HepG2 (cell line): ENCODE results near the gene TTLL7. TPM values are rescaled to one million over a fixed set of nuclear protein-coding genes. Genes with fewer than 3 reads are reported as not detected.

ENCODE experiments used
- ATAC-seq: fragments of 200-7000 bp; cut with Tn5 transposase; 3 replicates; pipeline ENCODE4 v1.9.1; 2020; ENCODE audit warnings: mild to moderate bottlenecking, moderate library complexity
- BruUV-seq: library from RNA; stranded (reverse); fragments of 400-500 nt; replicated peaks from 2 replicates; lab custom pipeline; 2021; lab: Mats Ljungman, UMichigan
- CTCF ChIA-PET: fragments of 300-600 bp; formaldehyde crosslinking; extraction: SDS; loops from one replicate; lab custom pipeline; 2021; ENCODE audit warnings: low total read pairs, inconsistent platforms, low intra/inter-chr PET ratio; lab: Yijun Ruan, JAX
- POLR2A ChIA-PET: fragments of 350-600 bp; sonication (Branson Sonifier 250); formaldehyde crosslinking; loops from one replicate; lab custom pipeline; 2020; ENCODE audit warnings: antibody characterized with exemption, inconsistent platforms; lab: Yijun Ruan, JAX
- DNase-seq: peaks from one replicate; pipeline ENCODE4 v3.0.0-alpha.2; 2015; ENCODE audit warnings: low spot score
- FAIRE-seq: peaks from 3 replicates; lab custom pipeline; 2011; peaks lifted over from hg19 to GRCh38; lab: Jason Lieb, UNC
- H2AFZ ChIP-seq: one replicate; pipeline ENCODE4 v1.6.1; 2011; ENCODE audit warnings: low read length, inconsistent platforms
- H3K27ac ChIP-seq: fragments of 300-600 bp; 3 replicates; pipeline ENCODE4 v1.8.0; 2011; ENCODE audit warnings: mixed run types, mild to moderate bottlenecking, mixed read lengths, low read length, inconsistent platforms; ENCODE audit not compliant: insufficient read depth; ENCODE audit errors: extremely low read length
- H3K27me3 ChIP-seq, 2 experiments: fragments of 200-600 bp in 1 of 2; 2 replicates in 1 of 2; 3 replicates in 1 of 2; pipeline versions ENCODE4 v1.6.0 to v1.8.0; 2011; ENCODE audit warnings: low read length in 2 of 2, mild to moderate bottlenecking in 2 of 2, moderate library complexity in 2 of 2, inconsistent platforms in 1 of 2; ENCODE audit not compliant: insufficient read depth in 2 of 2, control insufficient read depth in 1 of 2
- H3K36me3 ChIP-seq, 2 experiments: fragments of 200-600 bp in 1 of 2; replicated peaks in 1 of 2; 2 replicates in 1 of 2; 3 replicates in 1 of 2; pipeline versions ENCODE4 v1.5.1 to v1.8.0; 2011; ENCODE audit warnings: low read length in 2 of 2, inconsistent platforms in 1 of 2; ENCODE audit not compliant: insufficient read depth in 2 of 2, control insufficient read depth in 1 of 2
- H3K4me1 ChIP-seq: 2 replicates; pipeline ENCODE4 v1.5.1; 2012; ENCODE audit warnings: low read length, inconsistent platforms; ENCODE audit not compliant: insufficient read depth
- H3K4me2 ChIP-seq: 2 replicates; pipeline ENCODE4 v1.6.0; 2011; ENCODE audit warnings: low read depth, low read length, inconsistent platforms
- H3K4me3 ChIP-seq, 3 experiments: fragments of 200-600 bp in 1 of 3; sonication (generic), shearing (Covaris generic) in 1 of 3; replicated peaks in 1 of 3; 2 replicates each; pipeline ENCODE4 v1.5.1; 2011 to 2016; ENCODE audit warnings: low read length in 3 of 3, inconsistent platforms in 2 of 3, low read depth in 2 of 3, mild to moderate bottlenecking in 2 of 3, control low read depth in 1 of 3, mixed read lengths in 1 of 3; ENCODE audit not compliant: insufficient read depth in 1 of 3
- H3K79me2 ChIP-seq: one replicate; pipeline ENCODE4 v1.6.1; 2011; ENCODE audit warnings: low read length, inconsistent platforms; ENCODE audit not compliant: insufficient read depth
- H3K9ac ChIP-seq: 2 replicates; pipeline ENCODE4 v1.6.0; 2011; ENCODE audit warnings: mild to moderate bottlenecking, low read depth, low read length, inconsistent platforms; ENCODE audit not compliant: insufficient read depth
- H3K9me3 ChIP-seq: 2 replicates; pipeline ENCODE4 v1.5.1; 2012; ENCODE audit warnings: mild to moderate bottlenecking, low read length
- H4K20me1 ChIP-seq: 2 replicates; pipeline ENCODE4 v1.6.0; 2011; ENCODE audit warnings: inconsistent platforms, mild to moderate bottlenecking, low read length, moderate library complexity; ENCODE audit not compliant: insufficient read depth
- FOXC1 ChIP-seq: sonication (generic); formaldehyde crosslinking; IDR thresholded peaks from 2 replicates; pipeline ENCODE4 v1.8.0; 2022; ENCODE audit warnings: mild to moderate bottlenecking, missing genetic modification reagents, borderline replicate concordance
- HDAC6 ChIP-seq: fragments of 200-600 bp; sonication (generic); IDR thresholded peaks from 2 replicates; pipeline ENCODE4 v1.7.0; 2017; ENCODE audit warnings: mild to moderate bottlenecking, antibody characterized with exemption, low read length, low read depth
- SKIL ChIP-seq: sonication (generic); formaldehyde crosslinking; IDR thresholded peaks from 2 replicates; pipeline ENCODE4 v1.8.0; 2022; ENCODE audit warnings: missing genetic modification reagents, mild to moderate bottlenecking, moderate library complexity, borderline replicate concordance
- SP4 ChIP-seq: sonication (generic); formaldehyde crosslinking; IDR thresholded peaks from 2 replicates; pipeline ENCODE4 v1.8.1; 2023; ENCODE audit warnings: mild to moderate bottlenecking, missing genetic modification reagents
- ZMYM4 ChIP-seq: sonication (generic); formaldehyde crosslinking; IDR thresholded peaks from 2 replicates; pipeline ENCODE4 v1.8.1; 2023; ENCODE audit warnings: mild to moderate bottlenecking, missing genetic modification reagents
- ZNF33A ChIP-seq: sonication (generic); formaldehyde crosslinking; IDR thresholded peaks from 2 replicates; pipeline ENCODE4 v1.5.1; 2020; ENCODE audit warnings: missing genetic modification reagents, mild to moderate bottlenecking, moderate library complexity, borderline replicate concordance
- ZNF503 ChIP-seq: sonication (generic); formaldehyde crosslinking; IDR thresholded peaks from 2 replicates; pipeline ENCODE4 v1.4.0; 2020; ENCODE audit warnings: missing genetic modification reagents
- ZNF776 ChIP-seq: sonication (generic); formaldehyde crosslinking; IDR thresholded peaks from 2 replicates; pipeline ENCODE4 v1.4.0; 2020; ENCODE audit warnings: mild to moderate bottlenecking, missing genetic modification reagents
- WGBS: methylation state at CpG from one replicate; pipeline ENCODE4 v1.1.6; 2017; ENCODE audit warnings: low lambda C conversion rate; 5-methylcytosine and 5-hydroxymethylcytosine counted together
- in situ Hi-C: cut with HindIII; loops from 2 replicates; pipeline ENCODE4 v1.10.0; 2017; ENCODE audit warnings: low pct_unique_long_range_greater_than_20kb; ENCODE audit not compliant: extremely low pct_ligation_motif_present
- intact Hi-C: fragments of 100-400 bp; cut with micrococcal nuclease; formaldehyde crosslinking; loops from one replicate; pipeline ENCODE4 v1.10.0; 2022; ENCODE audit not compliant: unreplicated experiment
- polyA plus RNA-seq, 8 experiments: library from polyadenylated mRNA; depleted of rRNA in 3 of 8; stranded (reverse) in 7 of 8; unstranded in 1 of 8; fragments of >200 nt; fragmentation: Illumina TruSeq in 4 of 8; extraction: Trizol in 4 of 8; gene quantifications; 2 replicates each; pipeline versions ENCODE4 v1.2.1 to v1.2.3, GENCODE V29; 2011 to 2016; ENCODE audit warnings: low read depth in 4 of 8, missing spikeins in 1 of 8, mixed read lengths in 1 of 8; ENCODE audit not compliant: insufficient read depth in 1 of 8
- total RNA-seq, 5 experiments: library from RNA; depleted of rRNA; stranded (reverse); fragments of >200 nt; fragmentation: Illumina TruSeq; extraction: Trizol; gene quantifications; 2 replicates each; pipeline ENCODE4 v1.2.3, GENCODE V29; 2016; ENCODE audit warnings: low read depth in 1 of 5
- TF ChIP-seq, protein P1 (sequence below), 2 experiments: sonication (generic) in 1 of 2; formaldehyde crosslinking in 1 of 2; IDR thresholded peaks; 2 replicates each; pipeline versions ENCODE4 v1.4.0 to v1.6.1; 2016 to 2020; ENCODE audit warnings: borderline replicate concordance in 1 of 2, low read depth in 1 of 2, mild to moderate bottlenecking in 1 of 2, missing genetic modification reagents in 1 of 2
- TF ChIP-seq, protein P2 (sequence below): sonication (generic); formaldehyde crosslinking; IDR thresholded peaks from 2 replicates; pipeline ENCODE4 v1.8.0; 2022; ENCODE audit warnings: mild to moderate bottlenecking, missing genetic modification reagents; ENCODE audit not compliant: insufficient replicate concordance
- TF ChIP-seq, protein P3 (sequence below): IDR thresholded peaks from 2 replicates; pipeline ENCODE4 v1.6.1; 2016; ENCODE audit warnings: missing compliant biosample characterization, missing genetic modification reagents, borderline replicate concordance

TTLL7 gene
- total and polyA plus RNA-seq, 2 of the 13 experiments (the other 11 are each of a cell fraction or from before 2014, with no cell fraction given), result 0.07 to 0.22 TPM

DNA sequence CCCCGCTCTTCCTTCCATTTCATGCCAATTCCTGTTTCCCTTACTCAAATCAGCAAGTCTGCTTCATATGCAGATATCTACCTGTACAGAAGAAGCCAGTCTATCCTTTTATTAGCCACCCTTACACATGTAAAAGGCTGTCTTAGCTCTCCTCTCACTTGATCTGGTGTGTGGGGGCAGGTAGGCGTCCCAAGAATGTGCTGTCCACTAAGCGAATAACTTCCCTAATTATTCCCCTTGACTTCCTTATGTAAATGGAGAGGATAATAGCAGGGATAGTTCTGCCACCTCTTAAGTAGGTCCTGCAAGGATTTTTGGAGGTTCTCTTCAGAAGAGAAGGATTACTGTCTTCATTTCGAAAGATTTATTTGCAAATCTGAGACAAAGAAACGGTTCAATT is 160.4 kb downstream of the TTLL7 start (continued):
- TF ChIP-seq HDAC6 (no peak), ZNF33A (no peak), SP4 (CRISPR knock-in tag) (no peak)
- TF ChIP-seq, protein P1, sequence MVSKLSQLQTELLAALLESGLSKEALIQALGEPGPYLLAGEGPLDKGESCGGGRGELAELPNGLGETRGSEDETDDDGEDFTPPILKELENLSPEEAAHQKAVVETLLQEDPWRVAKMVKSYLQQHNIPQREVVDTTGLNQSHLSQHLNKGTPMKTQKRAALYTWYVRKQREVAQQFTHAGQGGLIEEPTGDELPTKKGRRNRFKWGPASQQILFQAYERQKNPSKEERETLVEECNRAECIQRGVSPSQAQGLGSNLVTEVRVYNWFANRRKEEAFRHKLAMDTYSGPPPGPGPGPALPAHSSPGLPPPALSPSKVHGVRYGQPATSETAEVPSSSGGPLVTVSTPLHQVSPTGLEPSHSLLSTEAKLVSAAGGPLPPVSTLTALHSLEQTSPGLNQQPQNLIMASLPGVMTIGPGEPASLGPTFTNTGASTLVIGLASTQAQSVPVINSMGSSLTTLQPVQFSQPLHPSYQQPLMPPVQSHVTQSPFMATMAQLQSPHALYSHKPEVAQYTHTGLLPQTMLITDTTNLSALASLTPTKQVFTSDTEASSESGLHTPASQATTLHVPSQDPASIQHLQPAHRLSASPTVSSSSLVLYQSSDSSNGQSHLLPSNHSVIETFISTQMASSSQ (IDR thresholded peaks at IDR 0.05; ENCODE audit: low read depth), result no peak
- TF ChIP-seq, protein P1 (CRISPR knock-in tag; IDR thresholded peaks at IDR 0.05; ENCODE audit: borderline replicate concordance), result no peak

GRCh38 chr1:83836543-83836942 is 162.4 kb downstream of the TTLL7 start:
- H3K79me2 ChIP-seq, result no peaks in the 10 kb centered on the region
- no peak overlapping the region for H3K9ac ChIP-seq
- H3K4me3 ChIP-seq, result no peak overlapping the region
- DNase-seq (no peak), ATAC-seq (no peak), FAIRE-seq (no peak)
- H2AFZ ChIP-seq, result no peak overlapping the region
- H3K27me3 ChIP-seq, result no peaks in the 10 kb centered on the region
- POLR2A ChIA-PET, result no interaction called here
- CTCF ChIA-PET, result no interaction called here
- BruUV-seq, result no TSS peak
- no peaks in the 10 kb centered on the region for H3K36me3 ChIP-seq
- intact Hi-C loops, result no loop called here
- no peak overlapping the region for H3K27ac ChIP-seq
- in situ Hi-C loops, result no loop called here
- peaks cover 46% of the 10 kb centered on the region for H3K9me3 ChIP-seq
- WGBS, result 28% methylated on average over 2 of the region's 2 CpGs
- no peaks in the 10 kb centered on the region for H3K4me1 ChIP-seq
- no peak overlapping the region for H3K4me2 ChIP-seq
- no peaks in the 10 kb centered on the region for H4K20me1 ChIP-seq
- TF ChIP-seq ZNF503 (no peak), ZMYM4 (CRISPR knock-in tag) (no peak), FOXC1 (CRISPR knock-in tag) (no peak), ZNF776 (no peak), SKIL (CRISPR knock-in tag) (no peak)
- TF ChIP-seq, protein P2, sequence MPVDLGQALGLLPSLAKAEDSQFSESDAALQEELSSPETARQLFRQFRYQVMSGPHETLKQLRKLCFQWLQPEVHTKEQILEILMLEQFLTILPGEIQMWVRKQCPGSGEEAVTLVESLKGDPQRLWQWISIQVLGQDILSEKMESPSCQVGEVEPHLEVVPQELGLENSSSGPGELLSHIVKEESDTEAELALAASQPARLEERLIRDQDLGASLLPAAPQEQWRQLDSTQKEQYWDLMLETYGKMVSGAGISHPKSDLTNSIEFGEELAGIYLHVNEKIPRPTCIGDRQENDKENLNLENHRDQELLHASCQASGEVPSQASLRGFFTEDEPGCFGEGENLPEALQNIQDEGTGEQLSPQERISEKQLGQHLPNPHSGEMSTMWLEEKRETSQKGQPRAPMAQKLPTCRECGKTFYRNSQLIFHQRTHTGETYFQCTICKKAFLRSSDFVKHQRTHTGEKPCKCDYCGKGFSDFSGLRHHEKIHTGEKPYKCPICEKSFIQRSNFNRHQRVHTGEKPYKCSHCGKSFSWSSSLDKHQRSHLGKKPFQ (CRISPR knock-in tag), result no peak
- TF ChIP-seq, protein P3, sequence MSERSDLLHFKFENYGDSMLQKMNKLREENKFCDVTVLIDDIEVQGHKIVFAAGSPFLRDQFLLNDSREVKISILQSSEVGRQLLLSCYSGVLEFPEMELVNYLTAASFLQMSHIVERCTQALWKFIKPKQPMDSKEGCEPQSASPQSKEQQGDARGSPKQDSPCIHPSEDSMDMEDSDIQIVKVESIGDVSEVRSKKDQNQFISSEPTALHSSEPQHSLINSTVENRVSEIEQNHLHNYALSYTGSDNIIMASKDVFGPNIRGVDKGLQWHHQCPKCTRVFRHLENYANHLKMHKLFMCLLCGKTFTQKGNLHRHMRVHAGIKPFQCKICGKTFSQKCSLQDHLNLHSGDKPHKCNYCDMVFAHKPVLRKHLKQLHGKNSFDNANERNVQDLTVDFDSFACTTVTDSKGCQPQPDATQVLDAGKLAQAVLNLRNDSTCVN, result no peak
